HG03139 (cell line): ENCODE measurements around the gene GPR42.
"Not testable (repeated sequence)": the region's sequence is repeated elsewhere in the genome, so short reads cannot be mapped to it uniquely, and the experiment has no call there.

Source experiments
- ATAC-seq: cut with Tn5 transposase; IDR thresholded peaks from one replicate; pipeline ENCODE4 v1.9.1; 2021; ENCODE audit not compliant: unreplicated experiment

GPR42 gene

GRCh38 chr19:35346193-35347052 lies 24.4 kb upstream of the GPR42 start:
- ATAC-seq, result no peak

- peak; percentile 44 for ATAC-seq
Observed at GRCh38 chr19:35347171-35347929, 23.5 kb upstream of the GPR42 start, which contains the start of gene FFAR1. TSS of gene FFAR1 (plus strand) at chr19:35347902. CDS start at chr19:35351552, 3,650 bp downstream.

- ATAC-seq, result no peak
Observed at GRCh38 chr19:35347930-35348298, 23.0 kb upstream of the GPR42 start.

- no peak for ATAC-seq
Observed at GRCh38 chr19:35348911-35349611, 21.8 kb upstream of the GPR42 start.

GRCh38 chr19:35349614-35350521 lies 21.0 kb upstream of the GPR42 start:
- ATAC-seq, result no peak

GRCh38 chr19:35350591-35350990 lies 20.3 kb upstream of the GPR42 start:
- no peak for ATAC-seq

- no peak for ATAC-seq
Observed at GRCh38 chr19:35351411-35352176, 19.3 kb upstream of the GPR42 start.

- ATAC-seq, result no peak
Observed at GRCh38 chr19:35352177-35352447, 18.8 kb upstream of the GPR42 start.

- ATAC-seq, result no peak
Observed at GRCh38 chr19:35352448-35353304, 18.2 kb upstream of the GPR42 start.

GRCh38 chr19:35353635-35354034 lies 17.2 kb upstream of the GPR42 start:
- no peak for ATAC-seq

- ATAC-seq, result no peak
Observed at GRCh38 chr19:35354898-35355297, 16.0 kb upstream of the GPR42 start.

GRCh38 chr19:35355791-35356460 lies 14.9 kb upstream of the GPR42 start:
- no peak for ATAC-seq

- no peak for ATAC-seq
Observed at GRCh38 chr19:35357867-35358573, 12.8 kb upstream of the GPR42 start, which contains the start of gene FFAR3. TSS of gene FFAR3 (plus strand) at chr19:35358460. CDS start at chr19:35358891, 431 bp downstream.

GRCh38 chr19:35358834-35359233 lies 12.0 kb upstream of the GPR42 start:
- not testable (repeated sequence) for ATAC-seq

- ATAC-seq, result not testable (repeated sequence)
Observed at GRCh38 chr19:35359395-35359794, 11.5 kb upstream of the GPR42 start.

- ATAC-seq, result not testable (repeated sequence)
Observed at GRCh38 chr19:35360081-35360480, 10.8 kb upstream of the GPR42 start.

- no peak for ATAC-seq
Observed at GRCh38 chr19:35360880-35361420, 9.9 kb upstream of the GPR42 start.
